ENCODE data around the gene DMXL1.
"Not testable (repeated sequence)": the region's sequence is repeated elsewhere in the genome, so short reads cannot be mapped to it uniquely, and the experiment has no call there.

The DMXL1 gene

DNA sequence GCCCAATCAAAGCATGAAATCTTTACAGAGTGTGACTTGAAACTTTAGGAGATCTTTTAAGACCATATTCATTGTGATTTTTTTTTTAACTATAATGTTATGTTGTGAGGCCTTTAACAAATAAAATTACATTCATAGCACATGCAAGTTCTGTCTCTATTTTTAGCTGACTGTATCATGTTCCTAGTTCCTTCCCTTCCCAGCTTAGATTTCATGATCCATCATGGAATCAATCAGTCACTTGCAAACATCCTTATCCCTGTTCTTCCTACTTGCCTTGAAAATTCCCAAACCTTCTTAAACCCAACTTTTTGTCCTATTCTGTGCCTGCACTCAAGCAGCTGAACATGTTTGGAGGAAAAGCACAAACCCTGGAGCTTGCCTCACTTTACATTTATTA is 141.8 kb downstream of the DMXL1 start:
- DNase-seq (ENCODE audit: low read depth in 1 of 2, low spot score in 1 of 2), result no peak
- in situ Hi-C loops (cut with HindIII; ENCODE audit: low pct_unique_long_range_greater_than_20kb, low sequenced_read_pairs), result no loop called here
- TF ChIP-seq JUND (IDR thresholded peaks at IDR 0.05; ENCODE audit: low read depth), result no peak

DNA sequence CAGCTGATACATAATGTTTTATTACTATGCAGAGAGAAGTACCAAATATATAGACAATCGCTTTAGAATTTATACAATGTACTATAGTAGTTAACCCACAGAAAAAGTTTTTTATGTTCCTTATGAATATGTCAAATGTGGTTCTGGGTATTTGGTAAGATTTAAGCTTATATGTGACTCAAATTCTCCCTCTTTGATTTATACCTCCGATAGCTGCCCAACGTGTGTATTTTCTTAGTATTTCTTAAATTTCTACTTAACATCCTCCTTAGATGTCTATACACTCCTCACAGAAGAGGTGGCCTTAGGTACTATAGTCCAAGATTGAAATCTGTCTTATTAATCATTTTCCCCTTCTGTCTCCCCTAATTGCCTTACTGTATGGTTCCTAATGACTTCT is 146.3 kb downstream of the DMXL1 start:
- no peak for DNase-seq (ENCODE audit: low read depth in 1 of 2, low spot score in 1 of 2)
- in situ Hi-C loops (cut with HindIII; ENCODE audit: low pct_unique_long_range_greater_than_20kb, low sequenced_read_pairs), result no loop called here
- TF ChIP-seq JUND (IDR thresholded peaks at IDR 0.05; ENCODE audit: low read depth), result no peak

DNA sequence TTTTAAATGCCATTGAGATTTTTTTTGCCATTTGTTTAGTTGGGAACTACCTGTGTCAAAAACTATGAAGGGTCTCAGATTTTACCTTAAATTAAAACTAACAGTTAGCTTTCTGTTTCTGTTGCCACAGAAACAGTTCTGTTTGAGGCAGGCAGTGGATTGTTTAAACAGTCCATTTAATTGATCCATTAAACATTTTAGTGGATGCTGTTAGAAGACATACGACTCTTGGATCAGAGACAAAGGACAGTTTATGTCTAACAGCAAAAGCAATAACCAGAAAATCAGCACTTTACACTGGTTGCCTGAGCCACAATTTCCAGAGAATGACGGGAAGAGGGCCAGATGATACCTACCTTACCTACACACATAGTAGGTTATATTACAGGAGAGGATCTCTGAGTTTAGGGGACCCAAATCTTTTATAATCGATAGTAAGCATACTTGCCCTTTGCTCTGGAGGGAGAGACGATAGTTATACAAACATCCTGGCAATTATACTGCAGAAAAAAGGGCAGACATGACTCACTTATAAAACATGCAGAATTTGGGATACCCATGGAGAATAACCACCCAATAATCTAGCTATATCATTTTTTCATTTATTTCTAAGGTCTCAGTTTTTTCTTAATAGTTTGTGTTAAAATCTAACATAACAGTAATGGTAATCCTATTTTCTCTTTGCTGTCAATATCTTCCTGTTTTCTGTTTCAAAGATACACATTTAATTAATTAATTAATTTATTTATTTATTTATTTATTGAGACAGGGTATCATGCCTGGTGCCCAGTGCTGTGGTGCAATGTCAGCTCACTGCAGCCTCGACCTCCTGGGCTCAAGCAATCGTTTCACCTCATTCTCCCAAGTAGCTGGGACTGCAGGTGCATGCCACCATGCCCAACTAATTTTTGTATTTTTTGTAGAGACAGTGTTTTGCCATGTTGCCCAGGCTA is 148.2 kb downstream of the DMXL1 start:
- TF ChIP-seq JUND (IDR thresholded peaks at IDR 0.05; ENCODE audit: low read depth), result no peak
- no peak for DNase-seq (ENCODE audit: low read depth in 1 of 2, low spot score in 1 of 2)
- in situ Hi-C loops (cut with HindIII; ENCODE audit: low pct_unique_long_range_greater_than_20kb, low sequenced_read_pairs), result no loop called here

DNA sequence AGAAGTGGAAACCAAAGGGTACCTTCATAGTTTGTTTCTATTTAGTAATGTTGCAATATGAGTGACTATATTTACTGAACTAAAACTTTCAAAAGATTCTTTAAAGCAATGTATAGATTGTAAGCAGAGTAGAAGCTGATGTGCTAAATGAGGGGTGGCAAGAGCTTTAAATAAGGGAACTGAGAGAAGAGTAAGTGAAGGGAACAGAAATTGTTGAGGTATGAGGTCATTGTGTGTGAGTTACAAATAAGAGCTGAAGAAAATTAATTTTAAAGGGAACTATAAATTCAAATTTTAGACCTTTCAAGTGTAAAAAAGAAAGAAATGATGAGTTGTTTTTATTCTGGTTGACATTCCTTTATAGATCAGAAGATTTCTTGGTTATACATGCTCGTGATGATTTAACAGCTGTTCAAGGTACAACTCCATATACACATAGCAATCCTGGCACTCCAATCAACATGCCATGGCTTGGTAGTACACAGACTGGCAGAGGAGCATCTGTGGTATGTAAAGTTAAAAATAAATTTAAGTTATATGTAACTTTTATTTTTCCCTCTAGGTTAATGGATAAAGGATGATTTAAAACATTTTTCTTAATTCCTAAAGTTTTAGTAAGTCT is 149.8 kb downstream of the DMXL1 start:
- no peak for DNase-seq (ENCODE audit: low read depth in 1 of 2, low spot score in 1 of 2)
- in situ Hi-C loops (cut with HindIII; ENCODE audit: low pct_unique_long_range_greater_than_20kb, low sequenced_read_pairs), result no loop called here
- no peak for TF ChIP-seq JUND (IDR thresholded peaks at IDR 0.05; ENCODE audit: low read depth)

DNA sequence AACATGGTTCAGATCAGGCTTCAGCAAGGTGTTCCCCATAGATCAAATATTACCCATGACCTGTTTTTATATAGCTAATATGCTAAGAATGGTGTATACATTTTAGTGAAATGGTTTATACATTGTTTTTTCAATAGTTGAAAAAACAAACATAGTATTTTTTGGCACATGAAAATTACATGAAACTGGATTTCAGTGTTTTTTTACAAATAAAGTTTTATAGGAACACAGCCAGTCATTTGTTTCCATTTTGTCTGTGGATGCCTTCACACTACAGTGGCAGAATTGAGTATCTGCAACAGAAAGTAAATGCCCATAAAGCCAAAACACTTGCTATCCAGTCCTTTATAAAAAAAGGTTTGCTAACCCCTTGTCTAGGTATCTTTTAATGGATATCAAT is 150.4 kb downstream of the DMXL1 start:
- TF ChIP-seq JUND (IDR thresholded peaks at IDR 0.05; ENCODE audit: low read depth), result no peak

GRCh38 chr5:119229950-119230349 is 159.1 kb downstream of the DMXL1 start:
- in situ Hi-C loops (cut with HindIII; ENCODE audit: low pct_unique_long_range_greater_than_20kb, low sequenced_read_pairs), result no loop called here
- TF ChIP-seq JUND (IDR thresholded peaks at IDR 0.05; ENCODE audit: low read depth), result no peak
- DNase-seq (ENCODE audit: low read depth in 1 of 2, low spot score in 1 of 2), result no peak

More for the DNA sequence above, 150.4 kb downstream of the DMXL1 start:
- in situ Hi-C loops (cut with HindIII; ENCODE audit: low pct_unique_long_range_greater_than_20kb, low sequenced_read_pairs), result no loop called here
- DNase-seq (ENCODE audit: low read depth in 1 of 2, low spot score in 1 of 2), result no peak

- TF ChIP-seq JUND (IDR thresholded peaks at IDR 0.05; ENCODE audit: low read depth), result no peak
- in situ Hi-C loops (cut with HindIII; ENCODE audit: low pct_unique_long_range_greater_than_20kb, low sequenced_read_pairs), result no loop called here
These were observed 167.6 kb downstream of the DMXL1 start for GRCh38 chr5:119238265-119239118.

DNA sequence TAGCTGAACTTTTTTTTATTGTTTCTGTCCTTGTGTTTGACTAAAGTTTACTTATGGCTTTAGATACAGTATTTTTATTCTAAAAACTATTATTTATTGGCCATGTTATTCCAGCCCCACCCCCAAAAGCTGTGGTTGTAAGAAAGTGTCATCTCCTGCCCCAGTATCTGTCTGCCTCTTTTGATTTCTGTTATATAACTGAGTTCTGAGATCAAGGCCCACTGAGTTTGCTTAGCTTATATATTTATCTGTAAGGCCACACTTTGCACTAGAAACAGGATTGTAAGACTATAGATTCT is 168.2 kb downstream of the DMXL1 start:
- no peak for DNase-seq (ENCODE audit: low read depth in 1 of 2, low spot score in 1 of 2)
- no peak for TF ChIP-seq JUND (IDR thresholded peaks at IDR 0.05; ENCODE audit: low read depth)
- in situ Hi-C loops (cut with HindIII; ENCODE audit: low pct_unique_long_range_greater_than_20kb, low sequenced_read_pairs), result no loop called here

More at GRCh38 chr5:119238265-119239118, 167.6 kb downstream of the DMXL1 start:
- DNase-seq (ENCODE audit: low read depth in 1 of 2, low spot score in 1 of 2), result no peak

DNA sequence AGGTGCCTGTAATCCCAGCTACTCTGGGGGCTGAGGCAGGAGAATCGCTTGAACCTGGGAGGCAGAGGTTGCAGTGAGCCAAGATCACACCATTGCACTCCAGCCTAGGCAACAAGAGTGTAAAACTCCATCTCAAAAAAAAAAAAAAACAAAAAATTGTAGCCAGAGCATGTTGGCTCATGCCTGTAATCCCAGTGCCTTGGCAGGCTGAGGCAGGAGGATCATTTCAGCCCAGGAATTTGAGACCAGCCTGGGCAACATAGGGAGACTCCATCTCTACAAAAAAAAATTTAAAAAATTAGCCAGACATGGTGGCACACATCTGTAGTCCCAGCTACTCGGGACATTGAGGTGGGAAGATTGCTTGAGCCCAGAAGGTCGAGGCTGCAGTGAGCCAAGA is 168.9 kb downstream of the DMXL1 start:
- DNase-seq (ENCODE audit: low read depth in 1 of 2, low spot score in 1 of 2); in situ Hi-C loops (cut with HindIII; ENCODE audit: low pct_unique_long_range_greater_than_20kb, low sequenced_read_pairs): not testable (repeated sequence)

DNA sequence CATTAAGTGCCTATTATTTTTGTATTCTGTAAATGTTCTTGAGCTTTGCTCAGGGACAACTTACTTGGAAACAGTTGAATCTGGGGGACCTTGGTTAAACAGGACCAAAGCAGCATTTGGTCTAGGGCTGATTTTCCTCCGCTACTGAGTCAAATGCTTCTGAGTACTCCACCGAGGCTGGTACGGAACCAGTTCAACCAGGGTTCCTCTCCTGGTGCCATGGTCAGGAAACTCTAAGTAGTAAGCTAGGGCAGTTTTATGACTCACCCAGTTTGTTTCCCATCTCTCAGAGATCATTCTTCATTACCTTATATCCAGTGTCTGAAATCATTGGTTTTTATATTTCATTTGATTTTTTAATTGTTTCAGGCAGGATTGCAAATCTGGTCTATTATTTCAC is 173.0 kb downstream of the DMXL1 start:
- in situ Hi-C loops (cut with HindIII; ENCODE audit: low pct_unique_long_range_greater_than_20kb, low sequenced_read_pairs), result no loop called here
- DNase-seq (ENCODE audit: low read depth in 1 of 2, low spot score in 1 of 2), result peak in 1 of 2 experiments; percentile 66
- no peak for TF ChIP-seq JUND (IDR thresholded peaks at IDR 0.05; ENCODE audit: low read depth)

DNA sequence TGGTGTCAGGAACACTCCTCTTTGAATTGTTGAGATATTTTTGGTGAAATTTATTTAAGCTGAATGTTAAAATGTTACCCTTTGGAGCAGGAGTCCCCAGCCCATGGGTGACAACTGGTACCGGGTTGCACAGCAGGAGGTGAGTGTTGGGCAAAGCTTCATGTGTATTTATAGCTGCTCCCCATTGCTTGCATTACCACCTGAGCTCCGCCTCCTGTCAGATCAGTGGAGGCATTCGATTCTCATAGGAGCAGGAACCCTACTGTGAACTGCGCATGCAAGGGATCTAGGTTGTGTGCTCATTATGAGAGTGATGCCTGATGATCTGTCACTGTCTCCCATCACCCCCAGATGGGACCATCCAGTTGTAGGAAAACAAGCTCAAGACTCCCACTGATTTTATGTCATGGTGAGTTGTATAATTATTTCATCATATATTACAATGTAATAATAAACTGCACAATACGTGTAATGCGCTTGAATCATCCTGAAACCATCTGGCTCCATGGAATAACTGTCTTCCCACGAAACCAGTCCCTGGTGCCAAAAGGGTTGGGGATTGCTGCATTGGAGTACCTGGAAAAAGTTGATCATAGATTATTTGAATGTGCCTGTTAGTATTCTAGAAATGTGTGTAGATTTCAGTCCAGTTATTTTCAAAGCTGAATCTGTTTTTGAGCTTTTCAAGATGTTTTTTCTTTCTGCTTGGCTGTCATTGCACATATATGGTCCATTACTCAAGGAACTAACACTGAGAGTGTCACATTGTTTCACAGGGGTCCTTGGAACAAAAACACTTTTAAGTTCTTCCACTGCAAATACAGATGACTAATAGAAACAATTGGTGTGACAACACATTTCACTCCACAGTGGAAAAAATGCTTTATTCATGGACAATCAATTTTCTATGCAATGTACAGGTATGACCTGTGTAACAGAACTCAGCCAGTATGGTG is 180.3 kb downstream of the DMXL1 start:
- no peak for TF ChIP-seq JUND (IDR thresholded peaks at IDR 0.05; ENCODE audit: low read depth)
- in situ Hi-C loops (cut with HindIII; ENCODE audit: low pct_unique_long_range_greater_than_20kb, low sequenced_read_pairs), result no loop called here
- no peak for DNase-seq (ENCODE audit: low read depth in 1 of 2, low spot score in 1 of 2)

Data from T47D (cell line).